Inflammatory macrophage treated with lipopolysaccharide for 1 hour (primary cell): ENCODE results near the gene NLRP3.
"Not testable (repeated sequence)": the region's sequence is repeated elsewhere in the genome, so short reads cannot be mapped to it uniquely, and the experiment has no call there.

Experiments
- DNase-seq, 2 donors: peaks; one replicate each; pipeline ENCODE4 v3.0.0-alpha.2; 2020 to 2022

NLRP3 gene

GRCh38 chr1:247392088-247392487, 23.9 kb upstream of the NLRP3 start:
- DNase-seq: no peak

GRCh38 chr1:247395075-247395474, 20.9 kb upstream of the NLRP3 start:
- DNase-seq: not testable (repeated sequence)

GRCh38 chr1:247400685-247401084, 15.3 kb upstream of the NLRP3 start:
- no peak for DNase-seq

GRCh38 chr1:247401310-247402119, 14.5 kb upstream of the NLRP3 start:
- DNase-seq: peak; percentile 64 to 74

- DNase-seq: peak; percentile 53 to 58
These were observed 13.8 kb upstream of the NLRP3 start for GRCh38 chr1:247402120-247402675.

- no peak for DNase-seq
These were observed 9.8 kb upstream of the NLRP3 start for GRCh38 chr1:247406014-247406656.

- DNase-seq: peak; percentile 83 to 86
These were observed 8.8 kb upstream of the NLRP3 start for GRCh38 chr1:247407180-247407616.

GRCh38 chr1:247408100-247408499, 7.9 kb upstream of the NLRP3 start:
- peak; percentile 39 to 43 for DNase-seq

GRCh38 chr1:247409869-247410544, 6.0 kb upstream of the NLRP3 start:
- peak; percentile 33 to 47 for DNase-seq

GRCh38 chr1:247411621-247412327, 4.2 kb upstream of the NLRP3 start:
- peak; percentile 82 to 83 for DNase-seq

GRCh38 chr1:247417831-247418230, 1.9 kb downstream of the NLRP3 start:
- DNase-seq: peak; percentile 85 to 86

- DNase-seq: peak in 1 of 2 donors; percentile 31
These were observed 3.4 kb downstream of the NLRP3 start for GRCh38 chr1:247419336-247419735.

GRCh38 chr1:247421074-247421473, 5.1 kb downstream of the NLRP3 start:
- DNase-seq: peak in 1 of 2 donors; percentile 77

GRCh38 chr1:247429496-247429895, 13.5 kb downstream of the NLRP3 start:
- no peak for DNase-seq

- peak in 1 of 2 donors; percentile 33 for DNase-seq
These were observed 14.5 kb downstream of the NLRP3 start for GRCh38 chr1:247430434-247430833.

- no peak for DNase-seq
These were observed 15.7 kb downstream of the NLRP3 start for GRCh38 chr1:247431643-247432042.

- DNase-seq: peak; percentile 60 to 77
These were observed 18.0 kb downstream of the NLRP3 start for GRCh38 chr1:247434005-247434404.

- DNase-seq: peak; percentile 68 to 78
These were observed 19.2 kb downstream of the NLRP3 start for GRCh38 chr1:247435030-247435758.

- DNase-seq: no peak
These were observed 19.8 kb downstream of the NLRP3 start for GRCh38 chr1:247435759-247436147.

GRCh38 chr1:247437551-247438505, 21.9 kb downstream of the NLRP3 start:
- peak; percentile 71 to 81 for DNase-seq
